Stimulated activated CD4-positive, alpha-beta T cell treated with anti-CD3 and anti-CD28 coated beads, Interleukin-1b, Interleukin-23, amount 100 ng/mL, for 1 hour (primary cell): ENCODE measurements around the gene CPLX3.
"Not testable (repeated sequence)": the region's sequence is repeated elsewhere in the genome, so short reads cannot be mapped to it uniquely, and the experiment has no call there.

Experiments used
- DNase-seq, 2 donors: peaks; one replicate each; pipeline ENCODE4 v3.0.0-alpha.2; 2020; ENCODE audit warnings: low read depth in 2 of 2

Gene CPLX3, protein sequence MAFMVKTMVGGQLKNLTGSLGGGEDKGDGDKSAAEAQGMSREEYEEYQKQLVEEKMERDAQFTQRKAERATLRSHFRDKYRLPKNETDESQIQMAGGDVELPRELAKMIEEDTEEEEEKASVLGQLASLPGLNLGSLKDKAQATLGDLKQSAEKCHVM

DNA sequence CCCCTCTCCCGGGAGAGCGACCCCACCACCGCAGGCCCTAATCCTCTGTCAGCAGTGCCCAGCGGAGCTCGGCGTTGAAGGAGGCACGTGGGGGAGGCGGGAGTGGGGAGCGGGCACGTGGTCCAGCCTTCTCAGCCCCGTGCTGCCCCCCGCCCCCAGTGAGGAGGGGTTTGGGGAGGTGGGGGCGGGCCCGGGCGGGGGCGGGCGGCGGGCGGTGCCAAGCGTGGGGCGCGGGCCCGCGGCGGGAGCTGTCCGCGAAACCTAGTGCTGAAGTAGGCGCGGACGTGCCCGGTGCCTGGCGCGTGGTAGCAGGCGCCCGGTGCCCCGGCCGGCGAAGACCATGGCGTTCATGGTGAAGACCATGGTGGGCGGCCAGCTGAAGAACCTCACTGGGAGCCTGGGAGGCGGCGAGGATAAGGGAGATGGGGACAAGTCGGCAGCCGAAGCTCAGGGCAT, at the start of gene CPLX3:
TSS of gene CPLX3 (plus strand) at position 264 of the 456 bp plus-strand sequence. CDS start at position 341, 77 bp downstream.
- DNase-seq, result peak in 1 of 2 donors; percentile 24

DNA sequence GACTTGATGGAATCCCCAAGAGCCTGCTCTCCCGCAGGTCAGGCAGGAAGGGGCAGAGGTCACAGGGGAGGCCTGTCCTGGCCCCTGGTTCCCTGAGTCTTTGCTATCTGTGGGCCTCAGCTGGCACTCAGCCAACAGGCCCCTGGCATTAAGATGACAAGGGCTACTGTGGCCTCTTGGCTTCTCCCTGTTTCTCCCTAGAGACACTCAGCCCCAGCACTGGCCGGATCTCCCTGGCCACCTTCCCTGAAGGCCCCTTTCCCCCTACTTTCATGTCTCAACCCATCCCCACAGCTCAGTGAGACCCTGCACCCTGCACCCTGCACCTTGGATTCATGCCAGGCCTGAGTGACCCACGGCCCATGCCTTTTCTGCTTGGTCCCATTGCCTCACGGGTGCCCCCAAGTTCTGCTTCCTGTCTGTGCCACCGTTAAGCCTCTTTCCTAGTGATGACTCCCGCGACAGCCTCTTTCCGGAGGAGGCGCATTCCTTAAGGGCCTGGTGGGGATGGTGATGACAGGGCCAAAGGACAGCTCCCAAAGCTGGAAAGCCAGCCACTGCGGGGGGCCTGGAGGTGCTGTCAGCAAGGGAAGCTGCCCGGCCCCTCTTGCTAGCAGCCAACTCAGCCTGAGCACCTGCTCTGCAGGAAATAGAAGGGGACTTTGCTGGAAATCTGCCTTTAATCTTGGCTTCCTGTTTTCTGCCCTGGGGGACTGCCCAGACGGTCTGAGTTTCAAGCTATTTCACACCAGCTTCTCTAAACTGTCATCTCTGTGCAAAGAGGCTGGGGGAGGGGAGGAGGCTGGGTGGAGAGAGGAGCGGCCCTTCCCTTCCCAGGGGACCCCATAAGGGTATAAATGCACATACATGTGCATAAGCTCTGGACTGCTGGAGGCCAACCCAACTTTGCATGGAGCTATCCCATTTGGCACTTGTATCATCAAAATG, 49.3 kb upstream of the CPLX3 start:
- DNase-seq, result no peak

DNA sequence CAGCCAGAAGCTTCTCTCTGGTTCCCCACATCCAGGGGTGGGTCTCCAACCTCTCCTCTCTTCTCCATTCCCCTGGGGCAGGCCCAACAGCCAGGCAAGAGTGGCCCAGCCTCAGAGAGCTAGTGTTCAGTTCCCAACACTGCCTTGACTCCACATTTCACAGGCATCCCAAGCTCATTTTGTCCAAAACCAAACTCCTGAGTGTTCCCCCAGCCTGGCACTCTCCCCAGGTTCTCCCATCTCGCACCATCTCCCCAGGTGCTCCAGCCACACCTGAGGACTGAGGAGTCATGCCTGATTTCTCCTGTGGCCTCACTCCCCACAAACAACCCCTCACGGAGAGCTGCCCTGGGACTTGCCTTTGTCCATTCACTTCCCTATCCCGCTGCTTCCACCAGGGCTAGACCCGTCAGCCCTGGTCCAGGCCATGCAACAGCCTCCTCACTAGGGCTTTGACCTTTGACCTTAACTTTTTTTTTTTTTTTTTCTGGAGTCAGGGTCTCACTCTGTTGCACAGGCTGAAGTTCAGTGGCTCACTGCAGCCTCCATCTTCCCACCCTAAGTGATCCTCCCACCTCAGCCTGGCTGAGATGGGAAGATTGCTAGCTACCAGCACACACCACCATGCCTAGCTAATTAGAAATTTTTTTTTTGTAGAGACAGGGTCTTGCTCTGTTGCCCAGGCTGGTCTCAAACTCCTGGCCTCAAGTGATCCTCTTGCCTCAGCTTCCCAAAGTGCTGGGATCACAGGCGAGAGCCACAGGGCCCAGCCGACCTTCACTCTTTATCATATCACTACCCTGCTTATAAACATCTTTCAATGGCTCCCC, 48.4 kb upstream of the CPLX3 start:
- DNase-seq, result no peak

DNA sequence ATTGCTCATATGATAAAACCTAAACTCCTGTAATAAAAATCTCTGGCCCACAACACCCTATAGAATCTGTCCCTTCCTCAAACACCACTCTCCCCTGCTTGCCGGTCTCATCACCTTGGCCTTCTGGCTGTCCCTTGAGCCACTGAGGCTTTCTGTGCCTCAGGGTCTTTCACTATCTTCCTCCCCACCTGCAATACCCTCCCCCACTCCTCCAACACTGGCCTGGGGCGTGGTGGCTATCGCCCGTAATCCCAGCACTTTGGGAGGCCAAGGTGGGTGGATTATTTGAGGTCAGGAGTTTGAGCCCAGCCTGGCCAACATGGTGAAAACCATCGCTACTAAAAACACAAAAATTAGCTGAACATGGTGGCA, 47.8 kb upstream of the CPLX3 start:
- no peak for DNase-seq

DNA sequence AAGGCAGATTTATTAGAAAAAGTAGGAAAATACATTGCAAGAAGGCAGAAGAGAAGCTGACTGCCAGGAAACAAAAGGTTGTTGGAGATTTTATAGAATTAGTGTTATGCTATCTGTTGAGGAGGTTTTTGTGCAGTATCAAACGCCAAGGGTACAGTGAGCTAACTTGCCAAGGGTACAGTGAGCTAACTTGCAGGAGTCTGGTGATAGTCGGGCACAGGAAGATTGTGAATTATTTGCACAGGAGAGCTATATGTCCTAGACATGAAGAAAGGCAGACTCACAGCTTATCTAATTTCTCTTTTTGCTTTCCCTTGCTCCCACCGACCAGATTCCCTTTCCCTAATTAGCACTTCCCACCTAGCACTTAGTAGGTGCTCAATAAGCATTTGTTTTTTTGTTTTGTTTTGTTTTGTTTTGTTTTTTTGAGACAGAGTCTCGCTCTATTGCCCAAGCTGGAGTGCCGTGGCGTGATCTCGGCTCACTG, 47.2 kb upstream of the CPLX3 start:
- no peak for DNase-seq

DNA sequence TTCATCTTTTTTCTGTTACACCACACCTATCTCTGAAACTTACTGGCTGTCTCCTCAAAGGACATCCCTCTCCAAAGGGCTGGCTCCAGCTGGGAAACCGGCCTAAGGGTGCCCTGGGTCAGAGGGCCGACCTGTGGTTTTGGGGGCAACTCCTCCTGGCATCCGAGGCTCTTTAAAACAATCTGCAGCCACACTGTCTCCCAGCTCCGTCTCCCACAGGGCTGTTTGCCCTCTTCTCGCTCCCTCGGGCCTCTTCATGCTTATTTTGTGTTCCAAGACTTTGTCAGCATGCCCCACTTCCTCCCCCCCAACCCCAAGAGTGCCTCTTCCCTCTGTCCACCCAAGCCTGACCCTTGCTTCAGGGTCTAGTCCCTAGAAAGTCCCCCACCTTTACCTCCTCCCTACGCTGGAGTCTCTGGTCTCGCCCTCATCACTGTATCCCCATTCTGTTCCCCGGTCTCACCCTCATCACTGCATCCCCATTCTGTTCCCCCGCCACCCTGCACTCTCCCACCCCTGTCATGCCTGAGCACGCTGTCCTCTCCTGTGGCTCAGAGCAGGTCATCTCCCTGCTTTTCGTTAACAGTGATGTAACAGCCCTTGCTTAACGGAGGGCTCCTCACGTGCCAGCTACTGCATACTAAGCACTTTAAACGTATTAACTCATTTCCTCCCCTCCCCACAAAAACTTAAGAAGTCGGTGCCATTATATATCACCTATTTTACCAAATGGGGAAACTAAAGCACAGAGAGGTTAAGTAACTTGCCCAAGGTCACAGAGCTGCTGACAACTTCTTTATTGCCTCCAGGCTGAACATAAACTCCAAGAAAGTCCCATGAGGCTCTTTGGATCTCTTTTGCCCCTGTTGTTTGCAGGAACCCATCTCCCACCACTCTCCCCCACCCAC, 45.6 kb upstream of the CPLX3 start:
- DNase-seq, result no peak

DNA sequence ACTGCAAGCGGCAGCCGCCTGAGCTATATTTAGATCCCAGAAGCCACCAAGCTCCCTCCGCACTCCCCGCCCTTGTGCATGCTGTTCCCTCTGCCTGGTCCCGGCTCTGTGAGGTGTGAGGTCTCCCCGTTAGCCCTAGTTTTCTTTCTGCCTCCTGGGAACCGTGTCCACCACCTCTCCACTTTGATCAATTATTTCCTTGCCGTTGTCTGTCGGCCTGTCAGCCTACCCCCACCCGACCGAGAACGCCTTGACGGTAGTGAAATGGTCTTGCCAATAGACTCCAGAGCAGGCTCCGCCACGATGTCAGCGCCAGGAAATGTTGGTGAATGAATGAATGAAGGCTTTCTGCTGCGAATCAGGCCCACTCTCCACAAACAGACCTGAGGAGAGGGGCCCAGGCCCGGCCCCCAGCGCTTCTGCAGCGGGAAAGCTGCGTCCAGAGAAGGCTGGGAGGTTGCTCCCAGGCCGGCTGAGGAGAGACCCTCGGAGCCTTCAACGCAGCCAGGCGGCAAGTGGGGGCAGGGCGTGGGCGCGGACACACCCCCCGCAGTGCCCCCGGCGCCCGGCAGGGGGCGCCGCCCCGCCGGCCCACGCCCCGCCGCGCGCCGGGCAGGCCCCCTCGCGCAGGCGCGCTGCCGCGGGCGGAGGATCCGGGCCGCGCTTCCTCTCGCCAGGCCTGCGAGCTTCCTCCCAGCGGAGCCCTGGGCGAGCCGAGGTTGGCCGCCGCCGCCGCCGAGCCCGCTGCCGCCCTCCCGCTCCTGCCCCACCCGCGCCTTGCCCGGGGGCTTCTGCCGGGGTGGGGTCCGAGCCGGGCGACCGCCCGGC, 44.8 kb upstream of the CPLX3 start, which contains the start of gene CSK:
TSS of gene CSK (plus strand) at position 650 of the 828 bp plus-strand sequence. CDS start 16,218 bp downstream, outside the sequence.
- peak in 1 of 2 donors; percentile 61 for DNase-seq

DNA sequence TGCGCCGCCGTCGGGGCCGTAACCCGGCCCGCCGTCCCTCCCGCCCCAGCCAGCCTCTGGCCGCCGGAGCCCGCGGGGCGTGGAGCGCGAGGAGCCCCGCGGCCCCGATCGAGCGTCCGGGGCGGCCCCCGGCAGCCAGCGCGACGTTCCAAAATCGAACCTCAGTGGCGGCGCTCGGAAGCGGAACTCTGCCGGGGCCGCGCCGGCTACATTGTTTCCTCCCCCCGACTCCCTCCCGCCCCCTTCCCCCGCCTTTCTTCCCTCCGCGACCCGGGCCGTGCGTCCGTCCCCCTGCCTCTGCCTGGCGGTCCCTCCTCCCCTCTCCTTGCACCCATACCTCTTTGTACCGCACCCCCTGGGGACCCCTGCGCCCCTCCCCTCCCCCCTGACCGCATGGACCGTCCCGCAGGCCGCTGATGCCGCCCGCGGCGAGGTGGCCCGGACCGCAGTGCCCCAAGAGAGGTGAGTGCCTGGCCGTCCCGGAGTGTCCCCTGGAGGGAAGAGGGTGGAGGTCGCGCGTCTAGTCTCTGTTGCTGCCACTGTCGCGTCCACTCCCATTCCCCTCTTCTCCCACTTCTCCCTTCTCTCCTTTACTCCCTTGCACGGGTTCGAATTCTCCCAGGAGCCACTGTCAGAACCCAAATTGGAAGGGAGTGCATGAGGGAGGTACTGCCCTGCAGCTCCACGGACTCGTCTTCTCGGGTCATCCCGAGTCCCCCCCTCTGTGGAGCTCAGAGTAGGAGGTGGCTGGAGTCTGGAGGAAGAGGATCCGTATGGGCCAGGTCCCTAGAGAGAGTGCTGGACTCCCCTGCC, 44.0 kb upstream of the CPLX3 start:
- no peak for DNase-seq

DNA sequence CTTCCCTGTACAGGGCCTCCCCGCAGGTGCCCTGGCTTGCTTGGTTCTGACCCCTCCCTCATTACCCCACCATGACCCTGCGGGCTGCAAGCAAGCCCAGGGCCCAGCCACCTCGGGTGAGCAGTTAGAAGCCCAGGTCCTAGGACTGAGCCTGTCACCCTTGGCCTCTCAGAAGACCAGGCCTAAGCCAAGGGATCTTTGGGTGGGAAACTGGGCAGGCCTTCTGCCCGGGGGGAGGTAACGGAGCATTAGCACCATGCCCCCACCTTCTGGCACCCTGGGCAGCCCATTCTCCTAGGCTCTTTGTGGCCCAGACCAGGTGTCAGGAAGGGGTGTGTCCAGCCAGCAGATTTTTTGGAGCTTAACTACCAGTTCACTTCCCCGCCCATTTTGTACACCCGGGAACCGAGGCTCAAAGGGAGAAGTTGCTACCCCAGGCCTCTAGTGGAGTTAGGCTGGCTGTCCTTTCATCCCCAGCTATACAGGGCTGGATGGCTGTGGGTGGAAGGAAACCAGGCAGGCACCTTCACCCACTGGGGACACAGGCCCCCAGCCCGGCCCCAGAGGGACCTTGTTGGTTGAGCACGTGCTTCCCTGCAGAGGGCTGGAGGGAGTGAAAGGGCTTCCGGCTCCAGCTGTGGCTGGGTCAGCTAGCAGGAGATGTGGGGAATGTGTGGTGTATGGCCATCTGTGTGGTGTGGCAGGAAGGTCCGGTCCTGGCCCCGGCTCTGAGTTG, 43.2 kb upstream of the CPLX3 start:
- no peak for DNase-seq

DNA sequence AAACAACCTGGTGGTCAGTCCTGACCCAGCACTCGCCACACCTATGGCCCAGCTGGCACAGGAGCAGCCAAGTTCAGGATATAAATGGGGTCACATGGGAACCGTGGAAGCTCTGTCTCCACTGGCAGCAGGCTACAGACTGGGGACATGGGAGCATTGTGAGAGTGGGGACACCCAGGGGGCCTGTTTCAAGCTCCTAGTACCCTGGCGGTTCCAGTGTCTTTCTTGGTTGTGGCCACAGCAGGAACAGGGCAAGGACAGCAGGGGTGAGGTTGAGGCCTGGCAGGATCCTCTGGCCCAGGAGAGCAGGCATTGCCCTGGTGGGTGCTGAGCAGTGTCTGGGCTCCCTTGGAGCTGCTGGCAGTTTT, 42.6 kb upstream of the CPLX3 start:
- DNase-seq, result no peak

DNA sequence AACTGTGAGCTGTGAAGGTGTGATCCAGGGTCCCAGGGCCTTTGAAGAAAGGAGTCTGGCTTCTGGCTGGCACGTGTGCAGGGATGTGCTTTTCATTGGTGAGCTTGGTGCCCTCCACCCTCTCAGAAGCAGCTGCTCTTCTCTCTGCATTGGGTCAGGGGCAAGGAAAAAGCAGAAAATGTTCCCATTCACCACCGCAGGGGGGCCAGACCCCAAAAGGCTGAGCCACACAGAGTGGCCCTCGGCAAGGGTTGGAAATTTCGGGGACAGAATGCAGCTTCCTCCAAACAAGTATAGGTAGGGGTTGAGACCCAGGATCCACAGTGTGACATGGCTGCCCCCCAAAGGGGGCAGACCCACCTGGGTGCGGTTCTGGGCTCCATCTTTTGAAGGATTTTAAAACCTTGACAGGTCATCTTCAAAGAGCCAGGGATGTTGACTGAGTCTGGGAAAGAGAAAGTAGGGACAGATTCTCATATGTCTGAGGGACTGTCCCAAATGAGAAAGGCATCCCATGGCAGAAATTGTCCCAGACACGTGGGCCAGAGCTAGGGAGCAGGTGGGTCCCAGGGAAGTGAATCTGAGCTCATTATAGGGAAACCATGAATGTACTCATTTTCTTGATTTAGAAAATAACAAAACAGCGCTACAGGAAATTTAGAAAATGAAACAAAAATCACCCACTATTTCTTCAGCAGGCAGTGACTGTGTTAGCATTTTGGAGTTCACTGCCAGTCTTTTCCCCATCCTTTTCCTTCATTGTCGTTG, 41.8 kb upstream of the CPLX3 start:
- no peak for DNase-seq

DNA sequence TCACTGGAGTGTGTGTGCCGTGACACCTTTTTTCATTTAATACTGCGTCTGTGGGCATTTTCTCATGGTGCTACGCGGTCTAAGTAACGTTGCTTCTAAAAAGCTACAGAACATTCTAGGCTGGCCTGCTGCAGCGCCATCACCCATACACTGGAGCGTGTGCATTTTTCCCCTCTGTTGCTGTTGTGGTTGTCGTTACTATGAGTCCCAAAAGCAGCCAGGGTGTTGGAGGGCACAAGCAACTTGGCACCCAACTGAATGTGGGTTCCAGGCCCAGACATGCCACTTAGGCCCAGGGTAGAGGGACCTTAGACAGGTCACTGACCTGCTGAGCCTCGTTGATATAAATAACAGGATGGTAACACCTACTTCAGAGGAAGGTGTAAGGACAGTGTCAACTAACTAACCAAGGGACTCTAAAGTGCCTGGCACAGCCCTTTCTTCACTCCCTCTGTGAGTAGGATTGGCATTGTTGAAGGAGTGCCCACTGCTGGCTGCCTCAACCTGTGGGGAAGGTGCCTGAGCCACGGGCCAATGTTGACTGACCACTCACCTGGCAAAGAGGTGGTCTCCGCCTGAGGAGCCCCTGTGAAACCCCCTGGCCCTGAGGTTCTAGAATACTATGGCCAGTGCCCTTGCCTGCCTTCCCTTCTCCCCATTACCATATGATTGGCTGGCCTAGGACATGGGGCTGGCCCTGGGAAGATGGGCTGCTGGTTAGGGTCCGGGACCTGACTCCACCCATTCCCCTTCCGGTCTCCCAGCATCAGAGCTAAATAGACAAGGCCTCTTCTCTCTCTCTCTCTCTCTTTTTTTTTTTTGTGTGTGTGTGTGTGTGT, 41.0 kb upstream of the CPLX3 start:
- no peak for DNase-seq

DNA sequence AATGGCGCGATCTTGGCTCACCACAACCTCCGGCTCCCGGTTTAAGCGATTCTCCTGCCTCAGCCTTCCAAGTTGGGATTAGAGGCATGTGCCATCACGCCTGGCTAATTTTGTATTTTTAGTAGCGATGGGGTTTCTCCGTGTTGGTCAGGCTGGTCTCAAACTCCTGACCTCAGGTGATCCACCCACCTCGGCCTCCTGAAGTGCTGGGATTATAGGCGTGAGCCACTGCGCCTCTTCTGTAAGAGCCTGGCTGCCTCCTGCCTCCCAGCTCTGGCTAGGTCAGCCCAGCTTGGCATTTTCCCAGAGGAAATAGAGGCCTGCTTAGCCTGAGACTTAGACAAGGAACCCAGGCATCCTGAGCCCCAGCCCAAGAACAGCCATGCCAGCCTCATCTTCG, 40.3 kb upstream of the CPLX3 start:
- not testable (repeated sequence) for DNase-seq

DNA sequence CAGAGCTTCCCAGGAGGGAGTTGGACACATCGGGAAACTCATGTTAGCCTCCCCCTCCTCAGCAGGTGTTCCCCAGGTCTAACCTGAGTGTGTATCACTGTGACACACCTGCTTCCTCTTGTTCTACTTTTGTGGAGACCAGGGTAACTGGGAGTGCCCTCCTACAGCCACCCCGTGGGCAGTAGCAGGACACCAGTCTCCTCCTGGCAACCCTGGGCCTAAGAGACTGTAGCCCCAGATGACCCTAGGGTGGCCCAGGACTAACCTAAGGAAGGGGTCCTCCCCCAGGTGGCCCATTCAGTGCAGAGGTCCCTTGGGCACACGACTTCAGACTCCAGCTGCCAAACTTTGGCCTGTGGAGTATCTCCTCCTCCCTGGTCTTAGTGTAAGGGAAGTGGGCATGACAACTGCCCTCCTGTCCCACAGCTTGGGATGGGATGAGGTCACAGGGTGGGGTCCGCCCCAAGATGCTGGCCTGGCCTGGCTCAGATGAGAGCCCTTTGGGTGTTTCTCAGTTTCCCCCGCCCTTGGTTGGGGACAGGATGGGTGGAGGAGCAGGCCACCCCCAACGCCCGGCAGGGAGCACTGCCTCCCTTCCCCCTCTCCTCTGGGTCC, 39.8 kb upstream of the CPLX3 start:
- no peak for DNase-seq

DNA sequence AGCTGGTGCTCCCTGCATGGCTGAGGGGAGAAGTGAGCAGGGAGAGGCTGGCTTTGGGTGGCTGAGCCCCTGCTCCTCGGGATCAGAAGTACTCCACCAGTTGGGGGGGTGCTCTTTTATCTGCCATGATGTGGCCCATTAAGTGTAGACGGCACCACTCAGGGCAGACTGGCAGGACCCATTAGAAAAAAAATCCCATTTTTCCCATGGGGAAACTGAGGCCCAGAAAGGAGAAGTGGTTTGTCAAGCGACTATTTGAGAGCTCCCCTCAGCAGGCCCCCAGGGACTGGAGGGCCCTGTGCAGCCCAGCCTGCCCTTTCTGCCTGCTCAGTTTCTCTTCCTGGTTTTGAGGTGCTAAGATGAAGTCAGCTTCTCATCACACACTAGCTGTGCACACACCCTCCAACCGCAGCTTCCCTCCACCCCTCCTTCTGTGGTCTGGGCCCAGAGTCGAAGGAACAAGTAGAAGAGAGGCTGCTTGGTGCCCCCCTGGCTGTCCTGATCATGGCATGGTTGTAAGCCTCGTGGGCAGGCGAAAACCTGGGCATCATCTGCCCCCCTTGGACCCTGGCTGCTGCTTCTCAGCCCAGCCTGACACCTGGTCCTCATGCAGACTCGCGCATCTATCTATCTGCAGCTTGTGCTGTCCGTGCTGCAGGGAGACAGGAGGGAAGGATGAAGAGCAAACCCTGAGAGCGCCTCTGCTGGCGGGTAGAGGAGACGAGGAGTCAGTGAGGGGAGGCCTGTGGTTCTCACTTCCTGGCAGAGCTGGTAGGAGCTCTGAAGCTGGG, 39.0 kb upstream of the CPLX3 start:
- DNase-seq, result peak in 1 of 2 donors; percentile 74
